HG03354 (cell line): Measurements from ENCODE around the gene NUTM2E.
"Not testable (repeated sequence)": the region's sequence is repeated elsewhere in the genome, so short reads cannot be mapped to it uniquely, and the experiment has no call there.

Experiments used
- ATAC-seq: cut with Tn5 transposase; IDR thresholded peaks from one replicate; pipeline ENCODE4 v1.9.1; 2021; ENCODE audit warnings: mild to moderate bottlenecking; ENCODE audit not compliant: unreplicated experiment, poor library complexity, severe bottlenecking

NUTM2E gene

DNA sequence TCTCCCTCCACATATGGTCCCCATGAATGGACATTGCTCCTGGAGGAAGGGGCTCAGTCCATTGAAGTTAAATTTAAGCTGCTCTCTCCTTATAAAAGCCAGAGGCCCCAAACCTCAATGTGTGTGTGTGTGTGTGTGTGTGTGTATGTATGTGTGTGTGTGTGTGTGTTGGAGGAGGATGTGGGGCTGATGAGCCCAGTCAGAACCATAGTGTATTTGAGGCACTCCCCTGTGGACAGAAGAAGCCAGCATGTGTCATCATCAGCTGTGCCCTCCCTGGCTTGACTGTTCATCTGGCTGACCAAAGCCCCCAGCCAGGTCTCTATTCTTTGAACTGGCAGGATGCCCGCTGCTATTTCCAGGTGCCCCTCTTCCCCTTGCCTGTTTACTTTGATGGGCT lies 35.7 kb downstream of the NUTM2E start:
- ATAC-seq, result not testable (repeated sequence)

- ATAC-seq, result not testable (repeated sequence)
Observed at GRCh38 chr10:79862803-79863202, 36.3 kb downstream of the NUTM2E start.

GRCh38 chr10:79866903-79867551 lies 40.5 kb downstream of the NUTM2E start:
- not testable (repeated sequence) for ATAC-seq

DNA sequence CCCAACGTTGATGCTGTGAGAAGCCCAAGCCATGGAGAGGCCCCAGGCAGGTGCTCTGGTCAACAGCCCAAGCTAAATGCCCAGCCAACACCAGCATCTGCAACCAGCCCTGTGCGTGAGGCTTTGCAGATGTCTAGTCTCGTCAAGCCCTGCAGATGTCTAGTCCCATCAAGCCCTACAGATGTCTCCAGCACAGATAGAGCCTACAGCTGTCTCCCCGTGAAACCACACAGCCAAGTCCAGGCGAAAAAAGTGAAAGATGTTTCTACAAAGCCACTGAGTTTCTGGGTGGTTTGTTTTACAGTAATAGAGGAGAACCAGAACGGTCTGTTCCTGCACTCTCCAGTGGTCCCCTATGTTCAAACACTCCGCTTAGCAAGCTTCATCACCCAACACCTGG lies 41.5 kb downstream of the NUTM2E start:
- not testable (repeated sequence) for ATAC-seq

DNA sequence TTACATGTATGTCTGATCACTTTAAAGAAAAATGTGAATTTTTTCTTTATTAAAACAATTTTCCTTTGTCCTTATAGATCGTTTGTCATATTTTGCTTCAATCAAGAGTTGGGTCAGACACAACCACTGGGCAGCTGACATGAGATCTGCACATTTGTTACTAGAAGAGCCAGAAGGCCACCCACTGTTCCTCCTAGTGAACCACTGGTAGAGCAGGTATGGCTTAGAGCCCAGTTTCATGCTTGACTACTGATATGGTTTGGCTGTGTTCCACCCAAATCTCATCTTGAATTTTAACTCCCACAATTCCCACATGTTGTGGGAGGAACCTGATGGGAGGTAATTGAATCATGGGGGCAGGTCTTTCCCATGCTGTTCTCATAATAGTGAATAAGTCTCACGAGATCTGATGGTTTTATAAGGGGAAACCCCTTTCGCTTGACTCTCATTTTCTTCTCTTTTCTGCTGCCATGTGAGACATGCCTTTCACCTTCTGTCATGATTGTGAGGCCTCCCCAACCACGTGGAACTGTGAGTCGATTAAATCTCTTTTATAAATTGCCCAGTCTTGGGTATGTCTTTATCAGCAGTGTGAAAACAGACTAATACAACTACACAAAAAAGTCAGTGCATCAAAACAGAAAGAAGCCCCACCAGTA lies 43.0 kb downstream of the NUTM2E start:
- ATAC-seq, result not testable (repeated sequence)

GRCh38 chr10:79871729-79872128 lies 45.2 kb downstream of the NUTM2E start:
- ATAC-seq, result not testable (repeated sequence)
